Measurements from ENCODE around the gene SPATS2.

Gene SPATS2

DNA sequence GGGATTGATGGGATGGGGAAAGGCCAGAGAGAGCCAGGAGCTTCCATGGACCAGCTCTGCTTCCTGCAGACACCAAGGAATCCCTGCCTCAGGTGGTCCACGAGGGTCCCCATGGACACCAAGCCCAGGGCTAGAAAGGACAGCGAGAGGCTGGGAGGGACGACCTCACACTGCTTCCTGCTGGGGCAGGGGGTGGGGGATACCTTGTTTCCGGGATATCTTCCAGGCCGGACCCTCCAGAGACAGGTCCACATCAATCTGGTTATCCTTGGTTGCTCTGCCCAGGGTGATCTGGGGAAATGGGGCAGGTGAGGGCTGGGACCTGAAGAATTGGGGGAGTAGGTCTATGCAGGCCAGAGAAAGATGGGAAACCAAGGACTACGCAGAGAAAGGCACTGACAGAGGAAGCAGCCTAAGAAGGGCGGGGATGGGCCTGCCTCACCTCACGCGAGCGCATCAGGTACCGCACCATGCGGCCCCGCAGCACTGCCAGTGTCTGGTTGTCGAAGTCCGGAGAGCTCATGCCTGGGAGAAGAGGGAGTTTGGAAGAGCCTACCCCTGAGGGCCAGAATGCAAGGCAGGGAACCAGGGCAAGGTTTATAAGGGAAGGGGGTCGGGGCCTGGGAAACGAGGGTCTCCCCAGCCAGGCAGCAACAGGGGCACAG lies 191.9 kb downstream of the SPATS2 start:
- DNase-seq: no peak

DNA sequence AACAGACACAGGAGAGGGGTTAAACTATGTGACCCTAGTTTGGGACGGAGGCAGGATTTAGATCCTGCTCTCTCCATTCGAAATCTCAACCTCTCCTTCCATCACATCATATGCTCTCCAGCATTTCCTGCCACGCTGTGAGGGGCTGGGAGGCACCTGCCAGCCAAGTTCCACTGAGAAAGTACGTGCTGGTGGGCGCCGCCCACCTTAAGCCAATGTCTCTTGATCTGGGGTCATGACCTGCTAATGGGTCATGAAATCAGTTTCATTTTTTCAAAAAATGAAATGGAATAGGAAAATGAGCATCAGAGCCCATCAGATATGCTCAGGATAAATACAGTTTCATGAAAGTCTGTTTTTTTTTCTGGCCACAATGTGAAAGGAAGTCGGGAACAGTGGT lies 193.4 kb downstream of the SPATS2 start:
- no peak for DNase-seq

DNA sequence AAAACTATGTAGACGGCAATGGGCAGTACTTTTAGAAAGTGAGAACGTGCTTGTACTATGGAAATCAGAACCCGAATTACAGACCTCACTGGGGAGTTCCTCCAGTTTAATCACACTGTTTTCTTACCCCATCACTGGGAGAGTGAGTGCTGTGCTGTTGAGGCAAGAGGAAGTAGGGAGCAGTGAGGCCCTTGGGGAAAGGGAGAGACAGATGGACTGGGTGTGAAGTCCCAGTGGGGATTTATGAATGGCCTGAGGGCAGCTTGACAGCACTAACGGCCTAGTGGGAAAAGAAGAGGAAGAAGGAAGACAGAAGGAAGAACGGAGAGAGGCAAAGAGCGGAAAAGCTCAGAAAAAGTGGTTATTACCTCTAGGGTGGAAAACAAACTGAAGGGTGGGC lies 195.0 kb downstream of the SPATS2 start:
- no peak for DNase-seq

GRCh38 chr12:49562831-49563230 lies 195.6 kb downstream of the SPATS2 start:
- DNase-seq: no peak

GRCh38 chr12:49563951-49564685 lies 196.9 kb downstream of the SPATS2 start:
- DNase-seq: no peak

DNA sequence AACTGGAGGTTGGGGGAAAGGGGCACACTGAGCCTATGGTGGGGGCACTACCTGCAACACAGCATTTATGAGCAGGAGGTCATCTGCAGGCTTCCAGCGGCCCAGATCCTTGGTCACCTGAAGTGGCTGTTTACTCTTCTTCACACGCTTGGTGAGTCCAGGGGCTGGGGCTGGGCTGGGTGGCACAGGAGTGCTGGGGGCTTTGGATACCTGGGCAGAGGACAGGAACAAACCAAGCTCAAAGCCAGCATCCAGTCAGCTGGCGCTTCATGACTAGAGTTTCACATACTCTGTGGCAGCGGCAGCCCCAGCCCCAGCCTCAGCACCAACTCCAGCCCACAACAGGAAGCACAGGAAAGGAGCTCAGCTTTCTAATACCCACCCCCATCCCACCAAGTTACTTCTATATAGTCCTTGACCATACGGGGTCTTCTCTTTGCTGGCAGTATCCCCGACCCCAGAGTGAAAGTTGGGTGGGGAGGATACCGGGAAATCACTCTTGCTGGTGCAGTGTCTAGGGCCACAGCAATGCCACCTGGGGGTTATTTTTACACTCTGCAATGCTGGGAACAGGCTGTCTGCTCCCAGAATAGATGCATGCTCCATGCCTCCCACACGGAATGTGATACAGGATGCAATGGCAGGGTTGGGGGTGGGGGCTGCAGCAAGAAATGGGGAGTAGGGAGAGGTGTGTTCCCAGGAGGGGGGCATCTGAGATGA lies 197.6 kb downstream of the SPATS2 start:
- no peak for DNase-seq

- DNase-seq: no peak
Observed at GRCh38 chr12:49565406-49566265, 198.4 kb downstream of the SPATS2 start.

- no peak for DNase-seq
Observed at GRCh38 chr12:49566361-49566760, 199.1 kb downstream of the SPATS2 start.

DNA sequence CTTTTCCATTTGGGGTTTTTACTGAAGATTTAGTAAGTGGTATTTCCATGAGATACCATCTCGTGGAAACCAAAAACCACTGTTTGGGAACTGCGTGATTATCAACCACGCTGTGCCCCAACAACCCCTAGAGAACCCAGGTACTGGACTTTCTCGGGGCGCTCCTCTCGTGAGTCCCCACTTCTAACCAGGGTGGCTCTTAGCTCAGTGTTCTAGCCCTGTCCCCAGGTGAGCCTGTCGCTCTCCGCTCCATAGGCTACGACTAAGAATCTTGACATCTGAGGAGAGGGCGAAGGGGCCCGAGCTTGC lies 200.0 kb downstream of the SPATS2 start:
- DNase-seq: no peak

GRCh38 chr12:49567611-49568441 lies 200.6 kb downstream of the SPATS2 start, which contains the start of gene MCRS1:
Gene MCRS1 (minus strand): TSS chr12:49568142. CDS start chr12:49566731, 1,411 bp downstream.
- DNase-seq: peak; percentile 95

DNA sequence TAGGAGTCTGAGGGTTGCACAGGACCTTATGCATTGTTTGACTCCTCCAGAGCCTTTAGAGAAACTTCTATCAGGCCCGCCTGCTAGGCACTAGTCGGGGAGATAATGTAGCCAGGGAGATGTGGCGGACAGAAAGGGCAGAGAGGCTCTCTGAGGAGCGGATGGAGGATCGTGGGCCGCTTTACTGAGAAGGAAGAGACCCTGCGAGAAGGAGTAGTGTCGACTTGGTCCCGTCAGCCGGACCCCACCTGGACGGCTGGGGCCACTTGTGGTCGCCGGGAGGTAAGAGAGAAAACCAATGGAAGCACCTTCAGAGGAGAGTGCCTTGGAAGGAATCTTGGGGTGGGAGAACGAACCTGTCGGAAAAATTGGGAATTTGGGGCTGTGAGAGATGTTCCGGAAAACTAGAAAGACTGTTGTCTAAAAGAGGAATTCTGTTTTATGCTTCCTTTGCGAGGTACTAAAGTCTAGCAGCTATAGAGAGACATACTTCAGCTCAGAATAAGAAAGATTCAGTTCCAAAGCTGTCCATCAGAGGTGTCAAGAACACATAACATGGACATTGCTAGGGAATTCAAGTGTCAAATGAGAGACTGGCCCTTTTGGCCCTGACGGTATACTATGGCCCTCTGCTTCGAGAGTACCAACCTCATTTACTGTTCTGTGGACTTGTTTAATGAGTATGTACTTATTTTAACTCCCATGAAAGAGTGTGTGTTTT lies 201.3 kb downstream of the SPATS2 start:
- no peak for DNase-seq

Data from NCI-H146 (cell line).